GM12874 (cell line): ENCODE results near the gene PI4KA.

Experiments
- CTCF ChIP-seq: IDR thresholded peaks from 2 replicates; pipeline ENCODE4 v1.5.1; 2011; ENCODE audit warnings: low read depth, mild to moderate bottlenecking, control low read depth, low read length, moderate library complexity; ENCODE audit not compliant: insufficient read depth

Gene PI4KA

DNA sequence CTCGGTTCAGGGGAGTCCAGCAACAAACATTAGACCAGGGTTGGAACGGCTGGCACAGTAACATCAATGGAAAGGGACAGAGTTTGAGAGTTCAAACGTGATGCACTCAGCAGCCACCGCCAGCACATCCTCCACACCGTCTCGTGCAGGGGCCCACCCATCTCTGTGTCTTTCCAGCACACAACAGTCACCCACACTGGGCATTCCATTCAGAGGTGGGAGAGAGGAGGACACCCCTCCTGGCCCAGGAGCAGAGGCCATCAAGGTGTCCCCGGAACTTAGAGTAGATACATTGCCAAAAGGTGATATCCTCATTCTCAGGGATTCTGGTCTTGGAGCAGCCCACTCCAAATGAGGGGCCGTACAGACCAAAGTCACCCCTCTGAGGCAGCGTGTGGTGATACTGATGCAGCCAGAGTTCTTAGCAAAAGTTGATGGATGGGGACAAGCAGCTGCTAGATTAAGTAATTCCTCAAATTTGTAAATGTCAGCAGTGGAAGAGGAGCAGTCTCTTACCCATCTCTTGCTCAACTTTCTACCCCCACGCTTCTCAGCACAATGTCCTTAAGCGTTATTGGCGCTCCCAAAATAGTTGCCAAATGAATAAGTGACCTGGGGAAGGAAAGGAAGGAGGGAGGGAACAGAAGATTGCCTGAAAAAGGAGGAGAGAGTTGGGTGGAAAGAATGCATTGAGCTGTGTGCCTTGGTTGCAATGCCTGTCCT lies 5.7 kb upstream of the PI4KA start:
- no peak for TF ChIP-seq CTCF

- TF ChIP-seq CTCF = no peak
Measured at GRCh38 chr22:20863366-20863765, 4.8 kb upstream of the PI4KA start.

DNA sequence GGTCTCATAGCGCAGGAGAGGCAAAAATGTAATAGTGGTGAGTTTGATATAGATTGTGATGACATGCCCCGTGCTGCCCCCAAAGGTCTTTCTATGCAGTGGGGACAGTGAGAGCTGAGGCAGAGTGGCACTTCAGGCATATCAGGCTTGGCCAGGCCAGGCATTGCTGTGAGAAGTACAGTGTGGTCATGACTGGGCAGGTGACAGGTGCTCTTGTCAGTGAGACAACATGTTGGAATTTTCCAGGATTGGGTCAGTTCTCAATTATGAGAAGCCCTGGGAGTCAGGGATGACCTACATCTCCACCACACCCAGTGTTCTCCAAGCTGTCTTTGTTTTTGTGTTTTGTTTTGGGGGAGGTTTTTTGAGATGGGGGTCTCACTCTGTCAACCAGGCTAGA lies 3.9 kb upstream of the PI4KA start:
- TF ChIP-seq CTCF = no peak

DNA sequence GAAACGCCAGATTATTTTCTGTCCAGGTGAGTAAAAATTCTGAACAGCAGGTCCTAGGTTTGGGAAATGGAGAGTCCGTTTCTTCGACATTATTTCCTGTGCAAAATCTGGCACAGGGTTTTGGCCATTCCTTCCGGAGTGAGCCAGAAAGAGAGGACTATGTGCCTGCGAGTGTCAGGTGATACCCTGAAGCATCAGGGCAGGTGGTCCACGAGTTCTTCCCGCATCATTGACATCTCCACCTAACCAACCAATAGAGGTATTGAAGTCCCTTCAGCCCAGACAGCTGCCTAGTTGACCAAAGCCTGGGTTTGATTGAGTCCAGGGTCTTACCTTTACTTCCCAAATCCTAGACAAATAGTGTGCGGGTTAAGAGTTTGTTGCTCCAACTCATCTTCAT lies 1.0 kb upstream of the PI4KA start:
- no peak for TF ChIP-seq CTCF

DNA sequence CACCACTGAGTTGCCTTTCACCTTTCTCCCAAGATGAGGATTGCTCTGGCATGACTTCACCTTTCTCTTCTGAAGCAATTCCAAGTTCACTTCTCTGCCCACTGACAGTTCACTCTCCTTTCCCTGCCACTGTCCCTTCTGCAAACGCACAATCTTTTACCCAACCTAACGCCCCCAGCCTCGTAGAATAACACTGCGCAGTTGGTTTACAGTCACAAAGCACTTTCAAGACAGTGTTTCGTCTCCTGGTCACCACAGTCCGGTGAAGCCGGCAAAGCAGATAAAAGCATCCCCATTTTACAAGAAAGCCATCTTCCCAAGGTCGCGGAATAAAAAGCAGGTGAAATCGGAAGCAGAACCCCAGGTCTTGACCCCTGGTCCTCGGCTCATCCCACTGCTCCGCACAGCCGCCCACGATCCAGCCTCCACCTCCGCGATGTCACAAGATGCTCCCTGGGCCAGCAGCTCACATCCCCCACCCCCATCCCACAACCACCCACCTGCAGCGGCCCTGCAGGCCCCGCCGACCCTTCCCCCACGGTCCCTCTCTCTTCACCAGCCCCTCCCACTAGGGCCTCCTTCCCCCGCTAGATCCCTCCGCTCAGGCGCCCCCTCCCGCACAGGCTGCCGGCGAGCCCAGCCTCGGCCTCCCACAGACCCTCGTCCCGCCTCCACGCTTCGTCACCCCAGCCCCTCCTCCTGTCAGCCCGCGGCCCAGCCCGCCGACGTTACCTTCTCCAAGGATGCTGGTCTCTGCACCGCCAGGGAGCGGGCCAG lies 585 bp downstream of the PI4KA start:
- no peak for TF ChIP-seq CTCF

- TF ChIP-seq CTCF = no peak
Measured at GRCh38 chr22:20857247-20857643, 1.4 kb downstream of the PI4KA start.

GRCh38 chr22:20853236-20853660 lies 5.4 kb downstream of the PI4KA start:
- no peak for TF ChIP-seq CTCF
